Measurements from ENCODE around the gene RGP1. TPM values are rescaled to one million over a fixed set of nuclear protein-coding genes. Genes with fewer than 3 reads are reported as not detected.

The RGP1 gene
- polyA plus RNA-seq, 3 donors: 2.3 to 9.0 (median 3.3) TPM

DNA sequence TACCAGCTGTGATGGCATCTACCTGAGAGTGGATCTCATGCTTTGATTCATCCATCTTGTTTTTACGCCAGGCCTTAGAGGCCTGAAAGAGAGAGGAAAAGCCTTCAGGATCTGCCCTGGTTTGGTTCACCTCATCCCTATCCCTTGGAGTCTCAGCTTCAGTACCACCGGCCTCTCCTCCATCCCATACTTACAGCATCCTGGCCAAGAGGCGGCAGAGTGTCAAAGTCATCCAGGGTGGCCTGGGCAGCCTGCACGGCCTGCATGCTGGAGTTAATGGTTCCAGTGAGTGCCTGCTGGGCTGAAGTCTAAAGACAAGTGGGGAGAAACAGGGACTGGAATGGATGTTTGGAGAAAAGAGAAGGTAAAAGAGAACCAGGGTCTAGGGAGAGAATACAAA lies 29.5 kb upstream of the RGP1 start:
- Histone ChIP-seq H2AFZ (ENCODE audit: insufficient read depth, low read depth, low read length, poor library complexity, severe bottlenecking) (no peak overlapping the region), H3K27ac (ENCODE audit: low read depth in 1 of 2, low read length in 2 of 2) (peak overlapping the region in 1 of 2 donors; percentile 50), H3K27me3 (ENCODE audit: control insufficient read depth in 2 of 2, insufficient read depth in 2 of 2, low read length in 2 of 2) (no peaks in the 10 kb centered on the region), H3K4me1 (ENCODE audit: control insufficient read depth in 1 of 2, insufficient read depth in 2 of 2, low read length in 2 of 2) (no peaks in the 10 kb centered on the region), H3K36me3 (replicated peaks in 1 of 2; ENCODE audit: control insufficient read depth in 1 of 2, insufficient read depth in 2 of 2, low read length in 2 of 2) (peaks cover 100% of the 10 kb centered on the region in 2 donors), H4K20me1 (ENCODE audit: insufficient read depth, low read length) (peaks cover 100% of the 10 kb centered on the region), H3K9me3 (replicated peaks in 1 of 2; ENCODE audit: control insufficient read depth in 1 of 2, insufficient read depth in 1 of 2, low read length in 2 of 2) (no peaks in the 10 kb centered on the region), H3K79me2 (ENCODE audit: insufficient read depth, low read length) (peaks cover 22% of the 10 kb centered on the region), H3K4me3 (replicated peaks in 1 of 3; ENCODE audit: low read depth in 2 of 3, low read length in 3 of 3) (no peak overlapping the region), H3K9ac (ENCODE audit: insufficient read depth, low read length, poor library complexity, severe bottlenecking) (no peak overlapping the region), H3K4me2 (replicated peaks; ENCODE audit: extremely low read depth, low read length, poor library complexity, severe bottlenecking) (no peak overlapping the region)
- no peak for DNase-seq
- no peaks in the 10 kb centered on the region for H3K4me1 Mint-ChIP-seq
- WGBS (ENCODE audit: insufficient coverage): 97% methylated on average over 3 of the region's 4 CpGs
- peaks cover 0 to 1% (median 0%) of the 10 kb centered on the region in 3 donors for H3K27me3 Mint-ChIP-seq (ENCODE audit: low read depth in 3 of 3)
- no peaks in the 10 kb centered on the region for H3K9me3 Mint-ChIP-seq
- intact Hi-C loops (cut with micrococcal nuclease): no loop called here
- TF ChIP-seq, protein P1, sequence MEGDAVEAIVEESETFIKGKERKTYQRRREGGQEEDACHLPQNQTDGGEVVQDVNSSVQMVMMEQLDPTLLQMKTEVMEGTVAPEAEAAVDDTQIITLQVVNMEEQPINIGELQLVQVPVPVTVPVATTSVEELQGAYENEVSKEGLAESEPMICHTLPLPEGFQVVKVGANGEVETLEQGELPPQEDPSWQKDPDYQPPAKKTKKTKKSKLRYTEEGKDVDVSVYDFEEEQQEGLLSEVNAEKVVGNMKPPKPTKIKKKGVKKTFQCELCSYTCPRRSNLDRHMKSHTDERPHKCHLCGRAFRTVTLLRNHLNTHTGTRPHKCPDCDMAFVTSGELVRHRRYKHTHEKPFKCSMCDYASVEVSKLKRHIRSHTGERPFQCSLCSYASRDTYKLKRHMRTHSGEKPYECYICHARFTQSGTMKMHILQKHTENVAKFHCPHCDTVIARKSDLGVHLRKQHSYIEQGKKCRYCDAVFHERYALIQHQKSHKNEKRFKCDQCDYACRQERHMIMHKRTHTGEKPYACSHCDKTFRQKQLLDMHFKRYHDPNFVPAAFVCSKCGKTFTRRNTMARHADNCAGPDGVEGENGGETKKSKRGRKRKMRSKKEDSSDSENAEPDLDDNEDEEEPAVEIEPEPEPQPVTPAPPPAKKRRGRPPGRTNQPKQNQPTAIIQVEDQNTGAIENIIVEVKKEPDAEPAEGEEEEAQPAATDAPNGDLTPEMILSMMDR (IDR thresholded peaks at IDR 0.05): no peak
- peak overlapping the region in 3 of 7 donors; percentile 17 to 86 (median 37) for H3K27ac Mint-ChIP-seq
- H3K4me3 Mint-ChIP-seq: no peak overlapping the region
- H3K36me3 Mint-ChIP-seq: peaks cover 0 to 97% of the 10 kb centered on the region in 2 donors

DNA sequence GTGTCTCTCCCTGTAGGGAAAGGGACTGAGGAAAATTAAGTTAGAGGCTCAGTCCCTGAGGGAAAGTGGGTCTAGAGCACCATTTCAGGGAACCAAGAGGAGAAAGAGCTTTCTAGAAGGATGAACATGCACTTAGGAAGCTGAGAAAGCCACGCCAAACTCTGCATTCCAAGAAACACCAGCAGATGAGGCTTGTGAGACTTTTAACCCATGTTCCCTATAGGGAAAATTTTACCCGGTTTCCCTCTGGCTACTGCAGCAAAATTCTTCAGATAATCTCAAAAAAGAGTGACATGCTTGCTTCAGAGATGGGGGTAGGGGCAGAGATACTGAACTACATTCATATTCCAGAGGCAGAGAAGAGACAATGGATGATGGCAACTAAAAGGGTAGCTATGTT lies 25.7 kb upstream of the RGP1 start:
- H3K27me3 Mint-ChIP-seq (ENCODE audit: low read depth in 3 of 3): peaks cover 0 to 1% (median 0%) of the 10 kb centered on the region in 3 donors
- H4K20me1 ChIP-seq (ENCODE audit: insufficient read depth, low read length): peaks cover 100% of the 10 kb centered on the region
- intact Hi-C loops (cut with micrococcal nuclease): loop anchor here in 1 of 2 donors (10.0 kb wide), 1 partner anchor 119 kb away; the partner anchor contains the start of gene TESK1
- no peak overlapping the region for H3K9ac ChIP-seq (ENCODE audit: insufficient read depth, low read length, poor library complexity, severe bottlenecking)
- no peaks in the 10 kb centered on the region for H3K9me3 Mint-ChIP-seq
- WGBS (ENCODE audit: insufficient coverage): no CpG with 5 or more reads among the region's 2 CpGs
- peaks cover 54% of the 10 kb centered on the region for H3K79me2 ChIP-seq (ENCODE audit: insufficient read depth, low read length)
- no peaks in the 10 kb centered on the region for H3K27me3 ChIP-seq (ENCODE audit: control insufficient read depth in 2 of 2, insufficient read depth in 2 of 2, low read length in 2 of 2)
- no peak overlapping the region for H3K27ac ChIP-seq (ENCODE audit: low read depth in 1 of 2, low read length in 2 of 2)
- peaks cover 14 to 84% of the 10 kb centered on the region in 2 donors for H3K36me3 Mint-ChIP-seq
- peaks cover 79 to 97% of the 10 kb centered on the region in 2 donors for H3K36me3 ChIP-seq (replicated peaks in 1 of 2; ENCODE audit: control insufficient read depth in 1 of 2, insufficient read depth in 2 of 2, low read length in 2 of 2)
- no peak overlapping the region for H3K27ac Mint-ChIP-seq
- H3K4me1 ChIP-seq (ENCODE audit: control insufficient read depth in 1 of 2, insufficient read depth in 2 of 2, low read length in 2 of 2): peaks cover 16 to 20% of the 10 kb centered on the region in 2 donors
- H3K9me3 ChIP-seq (replicated peaks in 1 of 2; ENCODE audit: control insufficient read depth in 1 of 2, insufficient read depth in 1 of 2, low read length in 2 of 2): no peaks in the 10 kb centered on the region
- no peaks in the 10 kb centered on the region for H3K4me1 Mint-ChIP-seq
- TF ChIP-seq, protein P1 (IDR thresholded peaks at IDR 0.05): no peak
- no peak for DNase-seq
- H3K4me3 Mint-ChIP-seq: no peak overlapping the region
- no peak overlapping the region for H3K4me2 ChIP-seq (replicated peaks; ENCODE audit: extremely low read depth, low read length, poor library complexity, severe bottlenecking)
- no peak overlapping the region for H3K4me3 ChIP-seq (replicated peaks in 1 of 3; ENCODE audit: low read depth in 2 of 3, low read length in 3 of 3)
- H2AFZ ChIP-seq (ENCODE audit: insufficient read depth, low read depth, low read length, poor library complexity, severe bottlenecking): no peak overlapping the region

Measured in CD14-positive monocyte (primary cell).